GM12891 (cell line): ENCODE data around the gene KCNC4.

ENCODE experiments used
- PAX5 ChIP-seq: IDR thresholded peaks from 2 replicates; pipeline ENCODE4 v1.6.1; 2011; ENCODE audit warnings: low read length, moderate library complexity, mild to moderate bottlenecking; ENCODE audit not compliant: insufficient read depth, severe bottlenecking
- POLR2A ChIP-seq: IDR thresholded peaks from 2 replicates; pipeline ENCODE4 v1.6.1; 2011; ENCODE audit warnings: low read depth, low read length, control low read depth
- POLR2AphosphoS5 ChIP-seq: IDR thresholded peaks from 2 replicates; pipeline ENCODE4 v1.6.1; 2011; ENCODE audit warnings: low read depth, low read length, control low read depth
- TAF1 ChIP-seq: IDR thresholded peaks from 2 replicates; pipeline ENCODE4 v1.6.1; 2011; ENCODE audit warnings: low read depth, low read length, control low read depth

DNA sequence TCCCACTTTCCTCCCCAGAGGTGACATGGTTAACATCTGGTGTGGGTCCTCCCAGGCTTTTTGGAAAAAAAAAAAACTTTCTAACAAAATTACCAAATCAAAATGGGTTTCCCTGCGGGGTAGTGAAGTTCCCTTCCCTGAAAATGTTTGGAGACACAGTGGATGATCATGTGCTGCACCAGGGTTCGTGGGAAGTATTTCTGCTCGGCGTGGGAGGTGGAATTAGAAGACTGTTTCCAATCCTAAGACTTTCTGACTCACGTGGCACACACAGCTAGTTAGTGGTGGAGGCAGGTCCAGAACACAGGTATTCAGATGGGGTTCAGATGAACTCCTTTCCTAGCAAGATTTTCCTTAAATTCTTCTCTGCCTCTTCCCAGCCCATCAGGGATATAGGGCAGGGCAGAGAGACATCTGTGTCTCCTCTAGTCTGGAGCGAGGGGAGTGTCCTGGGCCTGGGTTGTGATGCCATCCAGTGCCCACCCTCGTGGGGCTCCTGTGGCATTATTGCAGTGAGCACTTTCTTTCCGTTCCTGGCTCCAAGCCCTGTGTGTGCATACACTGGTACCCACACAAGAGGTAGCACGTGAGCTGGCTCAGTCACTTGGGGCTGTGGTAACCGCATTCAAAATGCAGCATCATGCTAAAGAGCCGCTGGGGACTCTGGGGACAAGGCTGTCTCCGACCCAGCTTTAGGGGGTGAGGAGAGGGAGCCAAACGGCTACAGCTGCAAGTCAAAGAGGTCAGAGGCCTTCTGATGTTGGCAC lies 27.5 kb downstream of the KCNC4 start:
- TF ChIP-seq POLR2A (no peak), POLR2AphosphoS5 (no peak), TAF1 (no peak), PAX5 (no peak)
